Thyroid gland (tissue), 4 donors: ENCODE results near the gene SERPINB6. TPM values are rescaled to one million over a fixed set of nuclear protein-coding genes. Genes with fewer than 3 reads are reported as not detected.

Experiments
- DNase-seq, 2 donors: peaks; one replicate each; pipeline ENCODE4 v3.0.0-alpha.2; 2019
- H3K27ac ChIP-seq, 3 donors: fragments of 200-600 bp; sonication (generic); 1 replicate in 2 of 3; 2 replicates in 1 of 3; pipeline ENCODE4 v1.5.1; 2016 to 2019; ENCODE audit warnings: mild to moderate bottlenecking in 1 of 3, moderate library complexity in 1 of 3
- H3K27me3 ChIP-seq: fragments of 200-600 bp; sonication (generic); one replicate; pipeline ENCODE4 v1.5.1; 2019
- H3K36me3 ChIP-seq, 2 donors: fragments of 200-600 bp; sonication (generic); one replicate each; pipeline ENCODE4 v1.5.1; 2016 to 2019
- H3K4me1 ChIP-seq, 2 donors: fragments of 200-600 bp; sonication (generic); one replicate each; pipeline ENCODE4 v1.5.1; 2017 to 2019
- H3K4me3 ChIP-seq, 3 donors: fragments of 200-600 bp; sonication (generic); replicated peaks in 1 of 3; 1 replicate in 2 of 3; 2 replicates in 1 of 3; pipeline ENCODE4 v1.5.1; 2016; ENCODE audit warnings: mild to moderate bottlenecking in 1 of 3
- H3K9me3 ChIP-seq: fragments of 200-600 bp; sonication (generic); one replicate; pipeline ENCODE4 v1.5.1; 2017
- CTCF ChIP-seq, 6 experiments: fragments of 200-600 bp in 3 of 6; fragments of 450-650 bp in 3 of 6; sonication (generic) in 3 of 6; IDR thresholded peaks; one replicate each; pipeline ENCODE4 v1.5.1; 2016 to 2019; ENCODE audit warnings: antibody characterized with exemption in 6 of 6, mild to moderate bottlenecking in 2 of 6, inconsistent platforms in 1 of 6, moderate library complexity in 1 of 6
- POLR2A ChIP-seq, 2 donors: fragments of 450-650 bp; IDR thresholded peaks; one replicate each; pipeline ENCODE4 v1.6.1; 2017; ENCODE audit warnings: antibody characterized with exemption in 2 of 2, mild to moderate bottlenecking in 2 of 2, moderate library complexity in 1 of 2
- WGBS, 2 donors: methylation state at CpG; one replicate each; pipeline ENCODE4 v1.1.5; 2017; 5-methylcytosine and 5-hydroxymethylcytosine counted together
- intact Hi-C: fragments of 100-400 bp; cut with DNase I; formaldehyde crosslinking; loops from one replicate; pipeline ENCODE4 v1.15.1; 2023
- total RNA-seq, 4 donors: library from RNA; depleted of rRNA; stranded (reverse); fragments of >200 nt; gene quantifications; one replicate each; pipeline ENCODE4 v1.2.3, GENCODE V29; 2016

The SERPINB6 gene
- total RNA-seq, 4 donors from 2014 or later, result 151 to 210 (median 171) TPM

GRCh38 chr6:2992330-2992979 is 21.1 kb upstream of the SERPINB6 start:
- Histone ChIP-seq H3K4me3 (no peak overlapping the region), H3K4me1 (peaks cover 6 to 9% of the 10 kb centered on the region in 2 donors), H3K27ac (no peak overlapping the region), H3K27me3 (no peaks in the 10 kb centered on the region), H3K9me3 (no peaks in the 10 kb centered on the region), H3K36me3 (no peaks in the 10 kb centered on the region)
- intact Hi-C loops, result no loop called here
- TF ChIP-seq POLR2A (IDR thresholded peaks at IDR 0.05), result no peak
- TF ChIP-seq CTCF (IDR thresholded peaks at IDR 0.05), result no peak
- no peak for DNase-seq
- 96 to 98% methylated on average over 6 of the region's 6 CpGs for WGBS, 2 donors

GRCh38 chr6:2990932-2991506 is 19.7 kb upstream of the SERPINB6 start:
- peak in 1 of 2 donors; percentile 9 for DNase-seq
- Histone ChIP-seq H3K9me3 (no peaks in the 10 kb centered on the region), H3K4me1 (peaks cover 6 to 9% of the 10 kb centered on the region in 2 donors), H3K4me3 (peak overlapping the region in 2 of 3 donors; percentile 67 to 70), H3K27me3 (no peaks in the 10 kb centered on the region), H3K27ac (peak overlapping the region; percentile 94 to 98 (median 98)), H3K36me3 (no peaks in the 10 kb centered on the region)
- intact Hi-C loops, result no loop called here
- TF ChIP-seq POLR2A (IDR thresholded peaks at IDR 0.05) (no peak), CTCF (IDR thresholded peaks at IDR 0.05) (no peak)
- 12% methylated on average over 10 of the region's 10 CpGs for WGBS, 2 donors

- no peaks in the 10 kb centered on the region for H3K27me3 ChIP-seq
- H3K36me3 ChIP-seq, result no peaks in the 10 kb centered on the region
- WGBS, 2 donors, result 9 to 10% methylated on average over 19 of the region's 19 CpGs
- H3K4me3 ChIP-seq, result peak overlapping the region in 2 of 3 donors; percentile 67 to 70
- no peaks in the 10 kb centered on the region for H3K9me3 ChIP-seq
- peak; percentile 48 to 49 for DNase-seq
- peaks cover 6 to 9% of the 10 kb centered on the region in 2 donors for H3K4me1 ChIP-seq
- TF ChIP-seq POLR2A (IDR thresholded peaks at IDR 0.05), result peak in 1 of 2 donors; percentile 51
- TF ChIP-seq CTCF (IDR thresholded peaks at IDR 0.05), result no peak
- H3K27ac ChIP-seq, result peak overlapping the region; percentile 94 to 98 (median 98)
- intact Hi-C loops, result no loop called here
These were observed 19.0 kb upstream of the SERPINB6 start for GRCh38 chr6:2990248-2990931.

- H3K36me3 ChIP-seq, result no peaks in the 10 kb centered on the region
- H3K4me3 ChIP-seq, result peak overlapping the region; percentile 50 to 70 (median 67)
- H3K9me3 ChIP-seq, result no peaks in the 10 kb centered on the region
- 0% methylated on average over 22 of the region's 22 CpGs for WGBS, 2 donors
- peak in 1 of 6 experiments; percentile 6 for TF ChIP-seq CTCF (IDR thresholded peaks at IDR 0.05)
- peak in 1 of 2 donors; percentile 73 for TF ChIP-seq POLR2A (IDR thresholded peaks at IDR 0.05)
- H3K27ac ChIP-seq, result peak overlapping the region; percentile 94 to 98 (median 98)
- intact Hi-C loops, result loop anchor here (5.0 kb wide), 1 partner anchor 37 kb away; no protein-coding TSS in a partner anchor
- H3K27me3 ChIP-seq, result no peaks in the 10 kb centered on the region
- peaks cover 6 to 9% of the 10 kb centered on the region in 2 donors for H3K4me1 ChIP-seq
- peak; percentile 78 to 88 for DNase-seq
These were observed 18.2 kb upstream of the SERPINB6 start for GRCh38 chr6:2989332-2990247.
